ENCODE data around the gene ITIH1. TPM values are rescaled to one million over a fixed set of nuclear protein-coding genes. Genes with fewer than 3 reads are reported as not detected.

The ITIH1 gene
- polyA plus RNA-seq, 3 donors: 0.28 TPM; not detected in 2

DNA sequence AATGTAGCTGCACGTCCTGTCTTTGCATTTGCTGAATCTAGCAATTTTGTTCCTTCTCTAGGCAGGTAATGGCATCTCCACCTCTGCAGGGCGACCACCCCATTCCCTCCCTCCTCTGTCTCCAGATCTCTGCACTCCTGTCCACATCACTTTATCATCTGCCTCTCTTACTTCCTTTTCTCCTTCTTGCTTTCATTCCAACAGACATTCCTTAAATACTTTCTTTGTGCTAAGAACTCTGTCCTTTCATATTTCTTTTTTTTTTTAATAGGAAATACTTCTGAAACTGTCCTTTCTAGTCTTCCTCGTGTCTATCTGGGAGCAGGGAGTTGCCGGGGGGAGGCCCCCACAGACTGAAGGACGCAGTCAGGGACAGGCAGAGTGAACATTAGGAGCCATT lies 24.4 kb downstream of the ITIH1 start:
- DNase-seq (ENCODE audit: extremely low read depth in 1 of 11, low read depth in 9 of 11, low spot score in 4 of 11): no peak

GRCh38 chr3:52805270-52806039 lies 28.1 kb downstream of the ITIH1 start:
- DNase-seq (ENCODE audit: extremely low read depth in 1 of 11, low read depth in 9 of 11, low spot score in 4 of 11): no peak

- DNase-seq (ENCODE audit: extremely low read depth in 1 of 11, low read depth in 9 of 11, low spot score in 4 of 11): no peak
Measured at GRCh38 chr3:52809149-52809548, 31.8 kb downstream of the ITIH1 start.

DNA sequence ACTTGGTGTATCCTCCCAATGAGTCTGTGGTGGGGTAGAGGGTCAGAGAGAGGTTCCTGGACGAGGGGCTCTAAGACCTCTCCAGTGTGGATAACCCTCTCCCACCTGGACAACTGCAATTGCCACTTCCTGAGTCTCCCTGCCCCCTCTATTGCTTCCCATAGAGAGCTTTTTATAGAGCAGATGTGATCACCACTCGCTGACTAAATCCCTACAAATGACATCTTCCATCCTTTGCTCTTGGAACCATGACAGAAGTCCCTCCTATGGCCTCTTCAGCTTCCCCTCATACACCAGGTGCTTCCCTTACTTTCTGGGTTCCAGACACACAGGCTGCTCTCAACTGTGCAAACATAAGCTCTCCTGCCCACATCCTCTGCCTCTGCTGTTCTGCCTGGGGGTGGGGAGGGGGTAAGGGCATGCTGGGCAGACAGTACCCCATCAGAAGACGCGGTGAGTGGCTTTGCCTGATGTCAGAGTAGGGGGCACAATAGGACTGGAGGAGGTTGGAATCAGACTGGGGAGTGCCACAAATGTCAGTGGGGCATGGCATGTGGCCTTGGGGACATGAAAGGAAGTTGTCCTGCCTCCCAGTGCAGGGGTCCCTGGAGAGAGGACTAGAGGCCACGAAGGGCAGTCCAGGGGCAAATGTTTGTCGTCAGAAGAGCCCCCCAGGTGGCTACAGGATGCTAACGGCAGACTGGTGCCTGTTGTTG lies 32.4 kb downstream of the ITIH1 start:
- no peak for DNase-seq (ENCODE audit: extremely low read depth in 1 of 11, low read depth in 9 of 11, low spot score in 4 of 11)

DNA sequence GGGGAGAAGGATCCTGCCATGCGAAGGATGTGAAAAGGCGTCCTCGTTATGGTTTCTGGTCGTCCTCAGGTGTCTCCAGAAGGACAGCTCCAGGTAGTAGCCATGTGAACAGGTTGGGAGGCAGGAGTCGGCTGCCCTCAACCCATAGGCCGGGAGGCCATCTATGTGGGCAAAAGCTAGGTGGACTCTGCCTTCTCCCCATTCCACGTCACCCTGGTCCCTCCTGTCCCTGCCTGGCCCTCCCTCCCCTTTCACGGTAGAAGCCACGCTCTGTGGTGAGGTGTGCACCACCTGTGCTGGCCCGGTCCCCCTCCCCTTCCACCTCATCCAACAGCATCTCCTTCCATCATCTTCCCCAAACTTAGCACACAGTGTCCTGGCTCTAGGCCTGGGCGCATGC lies 33.5 kb downstream of the ITIH1 start:
- no peak for DNase-seq (ENCODE audit: extremely low read depth in 1 of 11, low read depth in 9 of 11, low spot score in 4 of 11)

- DNase-seq (ENCODE audit: extremely low read depth in 1 of 11, low read depth in 9 of 11, low spot score in 4 of 11): no peak
Measured at GRCh38 chr3:52811452-52812011, 34.1 kb downstream of the ITIH1 start.

DNA sequence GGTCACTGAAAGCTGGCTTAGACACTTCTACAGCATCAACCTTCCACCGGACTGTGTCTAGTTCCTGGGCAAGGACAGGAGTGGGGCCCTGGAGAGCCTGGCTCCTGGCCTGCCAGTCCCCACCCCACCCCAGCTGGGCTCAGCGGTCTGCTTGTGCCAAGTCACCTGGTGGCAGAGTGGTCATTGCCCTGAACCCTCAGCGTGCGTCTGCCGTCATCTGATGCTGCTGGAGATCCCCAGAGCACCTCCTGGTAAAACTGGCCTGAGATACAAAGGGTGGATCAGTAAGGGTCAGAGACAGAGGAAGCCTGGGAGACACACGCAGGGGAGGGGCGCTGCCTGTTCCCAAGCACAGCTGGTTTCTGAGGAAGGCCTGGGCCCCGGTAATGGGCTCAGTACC lies 36.4 kb downstream of the ITIH1 start:
- no peak for DNase-seq (ENCODE audit: extremely low read depth in 1 of 11, low read depth in 9 of 11, low spot score in 4 of 11)

- DNase-seq (ENCODE audit: extremely low read depth in 1 of 11, low read depth in 9 of 11, low spot score in 4 of 11): no peak
Measured at GRCh38 chr3:52816199-52816598, 38.8 kb downstream of the ITIH1 start.

GRCh38 chr3:52816654-52817053 lies 39.3 kb downstream of the ITIH1 start:
- no peak for DNase-seq (ENCODE audit: extremely low read depth in 1 of 11, low read depth in 9 of 11, low spot score in 4 of 11)

- no peak for DNase-seq (ENCODE audit: extremely low read depth in 1 of 11, low read depth in 9 of 11, low spot score in 4 of 11)
Measured at GRCh38 chr3:52817221-52817620, 39.8 kb downstream of the ITIH1 start.

- DNase-seq (ENCODE audit: extremely low read depth in 1 of 11, low read depth in 9 of 11, low spot score in 4 of 11): no peak
Measured at GRCh38 chr3:52817860-52818259, 40.5 kb downstream of the ITIH1 start.

DNA sequence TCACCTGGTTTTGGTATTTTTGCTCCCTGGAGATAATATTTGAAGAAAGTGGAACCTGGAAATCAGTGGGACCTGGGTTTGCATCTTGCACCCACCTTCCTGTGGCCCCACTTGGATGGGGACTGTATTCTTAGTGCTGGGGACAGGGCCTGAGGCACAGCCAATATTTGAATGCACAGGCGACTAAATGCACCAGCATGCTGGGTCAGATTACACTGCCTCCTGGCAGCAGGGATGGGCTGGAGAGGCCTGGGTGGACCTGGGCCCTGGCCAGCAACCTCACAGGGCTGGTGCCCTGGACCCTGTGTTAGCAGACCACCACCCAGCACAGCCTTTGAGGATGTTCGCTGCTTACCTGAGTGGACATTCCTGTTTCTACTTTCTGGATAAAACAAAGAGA lies 42.5 kb downstream of the ITIH1 start:
- no peak for DNase-seq (ENCODE audit: extremely low read depth in 1 of 11, low read depth in 9 of 11, low spot score in 4 of 11)

GRCh38 chr3:52820736-52821135 lies 43.3 kb downstream of the ITIH1 start:
- no peak for DNase-seq (ENCODE audit: extremely low read depth in 1 of 11, low read depth in 9 of 11, low spot score in 4 of 11)

GRCh38 chr3:52822363-52822762 lies 45.0 kb downstream of the ITIH1 start:
- no peak for DNase-seq (ENCODE audit: extremely low read depth in 1 of 11, low read depth in 9 of 11, low spot score in 4 of 11)

GRCh38 chr3:52824037-52824436 lies 46.6 kb downstream of the ITIH1 start:
- no peak for DNase-seq (ENCODE audit: extremely low read depth in 1 of 11, low read depth in 9 of 11, low spot score in 4 of 11)

- DNase-seq (ENCODE audit: extremely low read depth in 1 of 11, low read depth in 9 of 11, low spot score in 4 of 11): no peak
Measured at GRCh38 chr3:52827441-52827840, 50.0 kb downstream of the ITIH1 start.

DNA sequence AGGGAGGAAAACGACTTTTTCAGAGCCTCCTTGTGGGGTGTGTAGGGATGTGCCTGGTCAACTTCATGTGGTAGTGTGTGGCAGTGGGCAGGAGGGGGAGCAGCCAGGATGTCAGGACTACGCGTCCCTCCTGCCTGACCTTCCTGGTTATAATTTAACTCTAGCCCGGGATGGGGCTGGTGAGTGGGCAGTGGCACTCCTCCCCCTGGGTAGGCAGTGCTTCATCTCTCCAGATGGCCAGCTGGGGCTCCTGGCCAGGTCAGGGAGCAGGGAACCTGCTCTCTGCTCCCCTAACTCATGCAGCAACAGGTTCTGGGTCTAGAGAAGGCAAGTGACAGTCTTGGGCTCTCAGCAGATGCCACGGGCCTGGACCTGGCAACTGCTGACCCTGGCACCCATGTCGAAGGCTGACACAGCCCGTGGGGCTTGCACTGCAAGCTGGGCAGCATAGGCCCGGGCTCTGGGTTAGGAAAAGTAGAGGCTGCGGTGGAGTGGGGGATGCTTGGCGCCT lies 50.5 kb downstream of the ITIH1 start:
- DNase-seq (ENCODE audit: extremely low read depth in 1 of 11, low read depth in 9 of 11, low spot score in 4 of 11): no peak

GRCh38 chr3:52829482-52829881 lies 52.1 kb downstream of the ITIH1 start:
- no peak for DNase-seq (ENCODE audit: extremely low read depth in 1 of 11, low read depth in 9 of 11, low spot score in 4 of 11)

DNA sequence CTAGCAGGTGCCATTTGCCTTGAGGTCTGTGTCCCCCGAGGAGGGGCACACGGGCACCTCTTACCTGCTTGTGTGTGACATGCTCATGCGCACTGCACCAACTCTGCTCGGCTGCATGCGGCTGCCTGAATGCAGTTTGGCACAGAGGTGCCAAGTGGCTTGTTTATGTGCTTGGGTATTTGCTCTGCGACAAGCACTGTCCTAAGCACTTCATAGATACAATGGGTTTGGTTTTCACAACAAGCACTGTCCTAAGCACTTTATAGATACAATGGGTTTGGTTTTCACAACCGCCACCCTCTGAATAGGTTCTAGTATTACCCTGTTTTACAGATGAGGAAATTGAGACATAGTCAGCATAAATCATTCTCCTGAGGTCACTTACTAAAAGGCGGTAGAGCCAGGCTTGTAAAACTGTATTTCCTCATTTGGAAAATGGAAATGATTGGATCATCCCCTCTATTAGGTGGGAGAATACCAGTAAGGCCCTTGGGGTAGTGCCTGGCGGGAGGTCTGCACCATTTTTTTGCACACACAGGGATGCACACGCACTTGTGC lies 52.6 kb downstream of the ITIH1 start:
- DNase-seq (ENCODE audit: extremely low read depth in 1 of 11, low read depth in 9 of 11, low spot score in 4 of 11): no peak
